K562 (cell line): ENCODE measurements around the gene PRTFDC1. TPM values are rescaled to one million over a fixed set of nuclear protein-coding genes. Genes with fewer than 3 reads are reported as not detected.

Experiments used
- ATAC-seq: fragments of 200-7000 bp; cut with Tn5 transposase; 3 replicates; pipeline ENCODE4 v1.9.1; 2020; ENCODE audit warnings: moderate library complexity
- BruUV-seq: library from RNA; stranded (reverse); fragments of 400-500 nt; replicated peaks from 2 replicates; lab custom pipeline; 2021; lab: Mats Ljungman, UMichigan
- CTCF ChIA-PET: fragments of 300-600 bp; formaldehyde crosslinking; extraction: SDS; loops from one replicate; lab custom pipeline; 2021; ENCODE audit warnings: low intra/inter-chr PET ratio; lab: Yijun Ruan, JAX
- POLR2A ChIA-PET: fragments of 300-600, 350-650 bp; sonication (Branson Sonifier 250); formaldehyde crosslinking; extraction: SDS; loops from one replicate; lab custom pipeline; 2021; ENCODE audit warnings: antibody characterized with exemption, inconsistent platforms; lab: Yijun Ruan, JAX
- DNase-seq, 4 experiments: peaks; one replicate each; pipeline versions ENCODE4 v3.0.0 to v3.0.0-alpha.2; 2011 to 2018; ENCODE audit warnings: low spot score in 3 of 4, mixed read lengths in 3 of 4; ENCODE audit errors: extremely low read depth in 1 of 4
- FAIRE-seq: peaks from 2 replicates; lab custom pipeline; 2011; peaks lifted over from hg19 to GRCh38; lab: Jason Lieb, UNC
- H2AFZ ChIP-seq: 2 replicates; pipeline ENCODE4 v1.6.0; 2011; ENCODE audit warnings: low read depth, low read length, control low read depth, inconsistent platforms
- H3K27ac ChIP-seq: fragments of 200-600 bp; 3 replicates; pipeline ENCODE4 v1.8.0; 2011; ENCODE audit warnings: low read depth, mild to moderate bottlenecking, control low read depth, inconsistent platforms, low read length, moderate library complexity, mixed read lengths; ENCODE audit errors: extremely low read depth
- H3K27me3 ChIP-seq, 2 experiments: fragments of 300-600 bp in 1 of 2; 2 replicates in 1 of 2; 3 replicates in 1 of 2; pipeline versions ENCODE4 v1.6.0 to v1.8.0; 2011; ENCODE audit warnings: inconsistent platforms in 2 of 2, low read length in 2 of 2, mild to moderate bottlenecking in 1 of 2, mixed read lengths in 1 of 2, moderate library complexity in 1 of 2; ENCODE audit not compliant: control insufficient read depth in 2 of 2, insufficient read depth in 2 of 2
- H3K36me3 ChIP-seq: fragments of 300-600 bp; 3 replicates; pipeline ENCODE4 v1.8.0; 2011; ENCODE audit warnings: mild to moderate bottlenecking, low read length, inconsistent platforms; ENCODE audit not compliant: control insufficient read depth, insufficient read depth
- H3K4me1 ChIP-seq, 2 experiments: fragments of 200-600 bp in 1 of 2; replicated peaks in 1 of 2; 2 replicates in 1 of 2; 3 replicates in 1 of 2; pipeline versions ENCODE4 v1.5.1 to v1.8.0; 2011; ENCODE audit warnings: inconsistent platforms in 2 of 2, low read length in 2 of 2, mild to moderate bottlenecking in 1 of 2, mixed read lengths in 1 of 2, moderate library complexity in 1 of 2; ENCODE audit not compliant: control insufficient read depth in 2 of 2, insufficient read depth in 2 of 2
- H3K4me2 ChIP-seq: 2 replicates; pipeline ENCODE4 v1.6.1; 2011; ENCODE audit warnings: low read length, control low read depth, inconsistent platforms, mixed read lengths; ENCODE audit not compliant: insufficient read depth
- H3K4me3 ChIP-seq: fragments of 200-600 bp; sonication (generic), shearing (Covaris generic); 2 replicates; pipeline ENCODE4 v1.5.1; 2016; ENCODE audit warnings: control low read depth, inconsistent platforms
- H3K79me2 ChIP-seq: fragments of 200-600 bp; 3 replicates; pipeline ENCODE4 v1.8.0; 2011; ENCODE audit warnings: low read length, inconsistent platforms; ENCODE audit not compliant: control insufficient read depth, insufficient read depth
- H3K9ac ChIP-seq, 2 experiments: 2 replicates each; pipeline versions ENCODE4 v1.6.0 to v1.6.1; 2011; ENCODE audit warnings: low read depth in 2 of 2, low read length in 2 of 2, control low read depth in 1 of 2, inconsistent platforms in 1 of 2, mild to moderate bottlenecking in 1 of 2, mixed read lengths in 1 of 2; ENCODE audit not compliant: insufficient read depth in 1 of 2
- H3K9me1 ChIP-seq: one replicate; pipeline ENCODE4 v1.6.0; 2011; ENCODE audit warnings: inconsistent platforms, mild to moderate bottlenecking, low read length, moderate library complexity; ENCODE audit not compliant: control insufficient read depth, insufficient read depth
- H3K9me3 ChIP-seq: replicated peaks from 2 replicates; pipeline ENCODE4 v1.5.1; 2011; ENCODE audit warnings: low read depth, low read length, inconsistent platforms; ENCODE audit not compliant: control insufficient read depth, insufficient read depth
- H4K20me1 ChIP-seq: replicated peaks from 2 replicates; pipeline ENCODE4 v1.6.1; 2011; ENCODE audit warnings: low read length, inconsistent platforms, mixed read lengths; ENCODE audit not compliant: control insufficient read depth, insufficient read depth
- CBX5 ChIP-seq: IDR thresholded peaks from 2 replicates; pipeline ENCODE4 v1.6.1; 2014; ENCODE audit warnings: low read depth, borderline replicate concordance
- CEBPB ChIP-seq: fragments of 450-650 bp; IDR thresholded peaks from 2 replicates; pipeline ENCODE4 v1.6.1; 2016; ENCODE audit warnings: missing genetic modification characterization, missing compliant biosample characterization
- E2F8 ChIP-seq: fragments of 450-650 bp; IDR thresholded peaks from 2 replicates; pipeline ENCODE4 v1.7.1; 2018; ENCODE audit warnings: mild to moderate bottlenecking, low read depth; ENCODE audit not compliant: partially characterized antibody
- GABPB2 ChIP-seq: fragments of 250-450 bp; sonication (Bioruptor Pico); conservative IDR thresholded peaks from 2 replicates; pipeline ENCODE4 v1.5.1; 2021; ENCODE audit warnings: mild to moderate bottlenecking
- SMAD4 ChIP-seq: fragments of 250-450 bp; sonication (Bioruptor Pico); conservative IDR thresholded peaks from 2 replicates; pipeline ENCODE4 v1.8.0; 2021; ENCODE audit warnings: inconsistent platforms, mild to moderate bottlenecking, moderate library complexity
- ZNF146 ChIP-seq: IDR thresholded peaks from one replicate; pipeline ENCODE4 v1.6.1; 2018; ENCODE audit warnings: missing compliant biosample characterization; ENCODE audit not compliant: unreplicated experiment
- ZNF707 ChIP-seq: fragments of 250-450 bp; sonication (Bioruptor Pico); conservative IDR thresholded peaks from 2 replicates; pipeline ENCODE4 v1.8.0; 2022; ENCODE audit warnings: inconsistent platforms, mild to moderate bottlenecking, moderate library complexity
- ZSCAN32 ChIP-seq: fragments of 450-650 bp; formaldehyde crosslinking; IDR thresholded peaks from 2 replicates; pipeline ENCODE4 v1.4.0; 2020; ENCODE audit warnings: mild to moderate bottlenecking, moderate library complexity
- WGBS: fragments of 100-300 bp; shearing (Covaris generic); methylation state at CpG from one replicate; pipeline ENCODE4 v1.1.6; 2016; ENCODE audit warnings: low coverage, mixed read lengths; ENCODE audit not compliant: insufficient coverage; ENCODE audit errors: missing lambda C conversion rate; 5-methylcytosine and 5-hydroxymethylcytosine counted together
- in situ Hi-C: fragments of 300-500 bp; cut with MboI; formaldehyde crosslinking; loops from 4 replicates; pipeline ENCODE4 v1.15.0; 2018; ENCODE audit warnings: inconsistent platforms, mixed read lengths
- intact Hi-C: fragments of 100-400 bp; cut with micrococcal nuclease; formaldehyde crosslinking; loops from 2 replicates; pipeline ENCODE4 v1.14.2; 2022
- polyA plus RNA-seq, 8 experiments: library from polyadenylated mRNA; depleted of rRNA in 4 of 8; stranded (reverse) in 5 of 8; unstranded in 3 of 8; fragments of >200 nt; fragmentation: Nextera tagmentation in 2 of 8; fragmentation: Illumina TruSeq in 1 of 8; extraction: Ambion mirVana in 2 of 8; extraction: Trizol in 1 of 8; gene quantifications; 2 replicates each; pipeline versions ENCODE4 v1.2.1 to v1.2.3, GENCODE V29; 2011 to 2014; ENCODE audit warnings: inconsistent platforms in 1 of 8, missing spikeins in 1 of 8
- total RNA-seq, 7 experiments: library from RNA; depleted of rRNA in 6 of 7; stranded (reverse); fragments of >200 nt in 6 of 7; fragmentation: Illumina TruSeq in 2 of 7; extraction: Trizol in 2 of 7; gene quantifications; 2 replicates each; pipeline versions ENCODE4 v1.2.1 to v1.2.3, GENCODE V29; 2011 to 2021; ENCODE audit warnings: low replicate concordance in 1 of 7

Gene PRTFDC1
- total and polyA plus RNA-seq, 9 of the 15 experiments (the other 6 are each of a cell fraction or from before 2014, with no cell fraction given), result 7.0 to 27.6 (median 10.0) TPM

- CTCF ChIA-PET, result no interaction called here
Measured at GRCh38 chr10:24928163-24928562, 24.2 kb downstream of the PRTFDC1 start.

More at GRCh38 chr10:24928163-24928562, 24.2 kb downstream of the PRTFDC1 start:
- Histone ChIP-seq H3K9ac (no peak overlapping the region), H3K79me2 (no peaks in the 10 kb centered on the region)
- in situ Hi-C loops, result no loop called here
- TF ChIP-seq SMAD4 (CRISPR knock-in tag), result no peak
- TF ChIP-seq CEBPB (tag), result no peak
- no peak for TF ChIP-seq ZNF707 (CRISPR knock-in tag)
- no peak for TF ChIP-seq E2F8
- no peak for TF ChIP-seq ZNF146
- TF ChIP-seq CBX5, result no peak
- no peak for TF ChIP-seq ZSCAN32
- TF ChIP-seq GABPB2 (CRISPR knock-in tag), result no peak
- TF ChIP-seq, all 486 proteins: peak for 0
- Histone ChIP-seq H3K4me1 (peaks cover 14 to 17% of the 10 kb centered on the region in 2 experiments), H3K36me3 (no peaks in the 10 kb centered on the region), H3K4me2 (no peak overlapping the region), H2AFZ (no peak overlapping the region), H3K27ac (no peak overlapping the region), H3K27me3 (no peaks in the 10 kb centered on the region), H3K9me3 (peaks cover 3% of the 10 kb centered on the region), H3K9me1 (no peaks in the 10 kb centered on the region), H4K20me1 (no peaks in the 10 kb centered on the region), H3K4me3 (no peak overlapping the region)
- no peak for DNase-seq
- WGBS, result 67% methylated on average over 2 of the region's 3 CpGs
- no peak for ATAC-seq
- POLR2A ChIA-PET, result no interaction called here
- no peak for FAIRE-seq
- no TSS peak for BruUV-seq
- intact Hi-C loops, result no loop called here
